Astrocyte (in vitro differentiated cells and primary cell): ENCODE measurements around the gene POU6F2. TPM values are rescaled to one million over a fixed set of nuclear protein-coding genes. Genes with fewer than 3 reads are reported as not detected.

Source experiments
- DNase-seq: peaks from one replicate; pipeline ENCODE4 v3.0.0-alpha.2; 2010; ENCODE audit warnings: low read depth
- FAIRE-seq: peaks from 2 replicates; lab custom pipeline; 2011; peaks lifted over from hg19 to GRCh38; lab: Jason Lieb, UNC
- H2AFZ ChIP-seq: 2 replicates; pipeline ENCODE4 v1.6.0; 2012; ENCODE audit warnings: low read depth, low read length, inconsistent platforms
- H3K27ac ChIP-seq: 2 replicates; pipeline ENCODE4 v1.5.1; 2011; ENCODE audit warnings: low read depth, low read length, inconsistent platforms
- H3K27me3 ChIP-seq: 2 replicates; pipeline ENCODE4 v1.6.0; 2011; ENCODE audit warnings: low read length, inconsistent platforms; ENCODE audit not compliant: insufficient read depth
- H3K36me3 ChIP-seq: 2 replicates; pipeline ENCODE4 v1.5.1; 2011; ENCODE audit warnings: low read length, inconsistent platforms; ENCODE audit not compliant: insufficient read depth
- H3K4me1 ChIP-seq: 2 replicates; pipeline ENCODE4 v1.5.1; 2011; ENCODE audit warnings: low read length, inconsistent platforms; ENCODE audit not compliant: insufficient read depth
- H3K4me2 ChIP-seq: 2 replicates; pipeline ENCODE4 v1.6.0; 2012; ENCODE audit warnings: low read length, inconsistent platforms
- H3K4me3 ChIP-seq: 2 replicates; pipeline ENCODE4 v1.5.1; 2011; ENCODE audit warnings: low read depth, mild to moderate bottlenecking, low read length, inconsistent platforms; ENCODE audit not compliant: insufficient read depth
- H3K79me2 ChIP-seq: 2 replicates; pipeline ENCODE4 v1.6.0; 2012; ENCODE audit warnings: mild to moderate bottlenecking, low read length, inconsistent platforms; ENCODE audit not compliant: insufficient read depth
- H3K9ac ChIP-seq: 2 replicates; pipeline ENCODE4 v1.6.0; 2012; ENCODE audit warnings: mild to moderate bottlenecking, low read length, inconsistent platforms
- H3K9me3 ChIP-seq: 2 replicates; pipeline ENCODE4 v1.5.1; 2012; ENCODE audit warnings: low read depth, mild to moderate bottlenecking, low read length, inconsistent platforms; ENCODE audit not compliant: insufficient read depth
- H4K20me1 ChIP-seq: 2 replicates; pipeline ENCODE4 v1.6.0; 2012; ENCODE audit warnings: low read length, inconsistent platforms; ENCODE audit not compliant: insufficient read depth
- H3K27ac Mint-ChIP-seq: one replicate; pipeline ENCODE4 v1.8.0; 2021; ENCODE audit warnings: mild to moderate bottlenecking, mixed read lengths; ENCODE audit not compliant: unreplicated experiment
- H3K27me3 Mint-ChIP-seq: one replicate; pipeline ENCODE4 v1.8.0; 2021; ENCODE audit warnings: low read depth, mixed read lengths; ENCODE audit not compliant: unreplicated experiment
- H3K36me3 Mint-ChIP-seq: one replicate; pipeline ENCODE4 v1.8.0; 2021; ENCODE audit warnings: low read depth, mixed read lengths; ENCODE audit not compliant: unreplicated experiment
- H3K4me1 Mint-ChIP-seq: one replicate; pipeline ENCODE4 v1.8.0; 2021; ENCODE audit warnings: low read depth, mixed read lengths; ENCODE audit not compliant: unreplicated experiment
- H3K4me3 Mint-ChIP-seq: one replicate; pipeline ENCODE4 v1.8.0; 2021; ENCODE audit warnings: mild to moderate bottlenecking, moderate library complexity, mixed read lengths; ENCODE audit not compliant: unreplicated experiment
- H3K9me3 Mint-ChIP-seq: one replicate; pipeline ENCODE4 v1.8.0; 2021; ENCODE audit warnings: mild to moderate bottlenecking, mixed read lengths; ENCODE audit not compliant: unreplicated experiment
- CTCF ChIP-seq: IDR thresholded peaks from 2 replicates; pipeline ENCODE4 v1.5.1; 2011; ENCODE audit warnings: low read depth, mild to moderate bottlenecking, inconsistent platforms, low read length, moderate library complexity; ENCODE audit not compliant: insufficient read depth
- EZH2 ChIP-seq: IDR thresholded peaks from 2 replicates; pipeline ENCODE4 v1.6.1; 2012; ENCODE audit warnings: mild to moderate bottlenecking, low read length, inconsistent platforms; ENCODE audit not compliant: insufficient read depth
- total RNA-seq: library from RNA; stranded (reverse); gene quantifications from 2 replicates; pipeline ENCODE4 v1.2.1, GENCODE V29; 2021

The POU6F2 gene
- total RNA-seq, 1 donor from 2014 or later, result 0.45 TPM

DNA sequence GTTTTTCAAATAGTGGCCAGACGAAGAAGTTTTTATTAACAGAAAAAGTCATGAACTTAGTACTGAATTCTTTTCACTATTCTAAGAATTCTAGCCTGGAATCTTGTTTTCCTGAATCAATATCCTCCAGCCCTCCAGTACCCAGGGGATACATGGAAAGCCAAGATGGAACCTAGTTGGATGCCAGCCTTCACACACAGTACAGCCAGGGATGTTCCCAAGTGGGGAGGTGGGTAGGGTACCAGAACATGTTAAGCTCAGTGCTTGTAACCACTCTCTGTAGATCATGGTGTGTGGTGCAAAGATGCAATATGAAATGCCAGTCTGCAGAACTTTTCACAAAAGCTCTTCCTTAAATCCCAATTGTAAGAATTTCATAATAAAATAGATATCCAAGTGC is 128.0 kb downstream of the POU6F2 start:
- no peak overlapping the region for H2AFZ ChIP-seq
- Mint-ChIP-seq H3K27me3 (no peaks in the 10 kb centered on the region), H3K9me3 (no peaks in the 10 kb centered on the region), H3K27ac (no peak overlapping the region), H3K36me3 (no peaks in the 10 kb centered on the region), H3K4me3 (no peak overlapping the region), H3K4me1 (no peaks in the 10 kb centered on the region)
- no peak overlapping the region for H3K27ac ChIP-seq
- H3K36me3 ChIP-seq, result no peaks in the 10 kb centered on the region
- H3K27me3 ChIP-seq, result no peaks in the 10 kb centered on the region
- no peak overlapping the region for H3K4me2 ChIP-seq
- no peaks in the 10 kb centered on the region for H3K4me1 ChIP-seq
- H3K79me2 ChIP-seq, result no peaks in the 10 kb centered on the region
- no peaks in the 10 kb centered on the region for H3K9me3 ChIP-seq
- H3K4me3 ChIP-seq, result no peak overlapping the region
- H4K20me1 ChIP-seq, result no peaks in the 10 kb centered on the region
- H3K9ac ChIP-seq, result no peak overlapping the region
- TF ChIP-seq EZH2 (no peak), CTCF (no peak)
- FAIRE-seq (no peak), DNase-seq (no peak)

GRCh38 chr7:39125846-39126245 is 148.1 kb downstream of the POU6F2 start:
- DNase-seq, result no peak
- Histone ChIP-seq H2AFZ (no peak overlapping the region), H4K20me1 (no peaks in the 10 kb centered on the region), H3K79me2 (no peaks in the 10 kb centered on the region), H3K27ac (no peak overlapping the region), H3K9me3 (no peaks in the 10 kb centered on the region), H3K4me1 (no peaks in the 10 kb centered on the region), H3K27me3 (no peaks in the 10 kb centered on the region), H3K9ac (no peak overlapping the region), H3K4me2 (no peak overlapping the region), H3K4me3 (no peak overlapping the region), H3K36me3 (no peaks in the 10 kb centered on the region)
- H3K4me1 Mint-ChIP-seq, result no peaks in the 10 kb centered on the region
- TF ChIP-seq CTCF (no peak), EZH2 (no peak)
- no peak overlapping the region for H3K4me3 Mint-ChIP-seq
- peaks cover 6% of the 10 kb centered on the region for H3K27me3 Mint-ChIP-seq
- no peaks in the 10 kb centered on the region for H3K9me3 Mint-ChIP-seq
- FAIRE-seq, result no peak
- H3K36me3 Mint-ChIP-seq, result no peaks in the 10 kb centered on the region
- H3K27ac Mint-ChIP-seq, result no peak overlapping the region

- H3K4me3 Mint-ChIP-seq, result no peak overlapping the region
- Histone ChIP-seq H3K4me2 (no peak overlapping the region), H3K27me3 (no peaks in the 10 kb centered on the region), H3K9ac (no peak overlapping the region), H3K27ac (no peak overlapping the region), H3K36me3 (no peaks in the 10 kb centered on the region), H3K79me2 (no peaks in the 10 kb centered on the region), H4K20me1 (no peaks in the 10 kb centered on the region), H3K9me3 (no peaks in the 10 kb centered on the region), H3K4me3 (no peak overlapping the region), H2AFZ (no peak overlapping the region), H3K4me1 (no peaks in the 10 kb centered on the region)
- H3K27me3 Mint-ChIP-seq, result peaks cover 6% of the 10 kb centered on the region
- FAIRE-seq, result no peak
- no peaks in the 10 kb centered on the region for H3K9me3 Mint-ChIP-seq
- TF ChIP-seq CTCF, result no peak
- no peak for TF ChIP-seq EZH2
- H3K4me1 Mint-ChIP-seq, result no peaks in the 10 kb centered on the region
- no peak for DNase-seq
- H3K36me3 Mint-ChIP-seq, result no peaks in the 10 kb centered on the region
- H3K27ac Mint-ChIP-seq, result no peak overlapping the region
These were observed 149.3 kb downstream of the POU6F2 start for GRCh38 chr7:39127058-39127457.
